Endothelial cell of umbilical vein (primary cell): ENCODE data around the gene MAGI1. TPM values are rescaled to one million over a fixed set of nuclear protein-coding genes. Genes with fewer than 3 reads are reported as not detected.

Experiments
- BruUV-seq: library from RNA; stranded (reverse); fragments of 400-500 nt; replicated peaks from 2 replicates; lab custom pipeline; 2021; lab: Mats Ljungman, UMichigan
- CTCF ChIA-PET: fragments of 300-600, 350-600 bp; sonication (Branson Sonifier 250); formaldehyde crosslinking; loops from one replicate; lab custom pipeline; 2021; ENCODE audit warnings: antibody characterized with exemption, inconsistent platforms; lab: Charles Lee
- POLR2A ChIA-PET: fragments of 300-600, 350-600 bp; sonication (Branson Sonifier 250); formaldehyde crosslinking; loops from one replicate; lab custom pipeline; 2021; ENCODE audit warnings: antibody characterized with exemption, inconsistent platforms; lab: Charles Lee
- DNase-seq: peaks from one replicate; pipeline ENCODE4 v3.0.0-alpha.2; 2011; ENCODE audit warnings: low read depth, low spot score
- FAIRE-seq: peaks from 2 replicates; lab custom pipeline; 2011; peaks lifted over from hg19 to GRCh38; lab: Jason Lieb, UNC
- H2AFZ ChIP-seq: 2 replicates; pipeline ENCODE4 v1.6.0; 2012; ENCODE audit warnings: low read depth, low read length, control low read depth, inconsistent platforms
- H3K27ac ChIP-seq: 2 replicates; pipeline ENCODE4 v1.5.1; 2011; ENCODE audit warnings: low read depth, mild to moderate bottlenecking, control low read depth, low read length, moderate library complexity; ENCODE audit not compliant: insufficient read depth
- H3K27me3 ChIP-seq, 2 experiments: 2 replicates each; pipeline versions ENCODE4 v1.6.0 to v1.6.1; 2011; ENCODE audit warnings: low read length in 2 of 2, mixed read lengths in 1 of 2; ENCODE audit not compliant: control insufficient read depth in 2 of 2, insufficient read depth in 2 of 2
- H3K36me3 ChIP-seq, 2 experiments: 2 replicates in 1 of 2; 3 replicates in 1 of 2; pipeline ENCODE4 v1.5.1; 2011; ENCODE audit warnings: low read length in 2 of 2, mild to moderate bottlenecking in 1 of 2, moderate library complexity in 1 of 2; ENCODE audit not compliant: control insufficient read depth in 2 of 2, insufficient read depth in 2 of 2; ENCODE audit errors: extremely low read depth in 1 of 2
- H3K4me1 ChIP-seq: 3 replicates; pipeline ENCODE4 v1.5.1; 2011; ENCODE audit warnings: mild to moderate bottlenecking, low read length; ENCODE audit not compliant: control insufficient read depth, insufficient read depth; ENCODE audit errors: extremely low read depth
- H3K4me2 ChIP-seq: 2 replicates; pipeline ENCODE4 v1.6.1; 2011; ENCODE audit warnings: low read length, control low read depth, mixed read lengths; ENCODE audit not compliant: insufficient read depth
- H3K4me3 ChIP-seq, 3 experiments: fragments of 200-600 bp in 1 of 3; sonication (generic), shearing (Covaris generic) in 1 of 3; replicated peaks in 1 of 3; 2 replicates each; pipeline ENCODE4 v1.5.1; 2011 to 2016; ENCODE audit warnings: control low read depth in 3 of 3, low read length in 3 of 3, mild to moderate bottlenecking in 2 of 3, inconsistent platforms in 1 of 3, low read depth in 1 of 3, moderate library complexity in 1 of 3; ENCODE audit not compliant: insufficient read depth in 1 of 3
- H3K79me2 ChIP-seq: 2 replicates; pipeline ENCODE4 v1.6.0; 2012; ENCODE audit warnings: low read length, inconsistent platforms; ENCODE audit not compliant: control insufficient read depth, insufficient read depth
- H3K9ac ChIP-seq: replicated peaks from 2 replicates; pipeline ENCODE3; 2011; ENCODE audit warnings: low read length, control low read depth; ENCODE audit not compliant: insufficient read depth; ENCODE audit errors: extremely low read depth
- H3K9me1 ChIP-seq: replicated peaks from 3 replicates; pipeline ENCODE4 v1.6.0; 2011; ENCODE audit warnings: mild to moderate bottlenecking, low read length; ENCODE audit not compliant: control insufficient read depth, insufficient read depth; ENCODE audit errors: extremely low read depth
- H3K9me3 ChIP-seq: replicated peaks from 2 replicates; pipeline ENCODE4 v1.5.1; 2012; ENCODE audit warnings: low read length, inconsistent platforms; ENCODE audit not compliant: control insufficient read depth, insufficient read depth
- H4K20me1 ChIP-seq: replicated peaks from 2 replicates; pipeline ENCODE3; 2011; ENCODE audit warnings: mild to moderate bottlenecking, low read length; ENCODE audit not compliant: control insufficient read depth, insufficient read depth; ENCODE audit errors: extremely low read depth
- CTCF ChIP-seq, 2 donors: IDR thresholded peaks; 1 replicate in 1 of 2; 2 replicates in 1 of 2; pipeline ENCODE4 v1.5.1; 2011; ENCODE audit warnings: low read length in 2 of 2, mild to moderate bottlenecking in 2 of 2, moderate library complexity in 2 of 2, control low read depth in 1 of 2, inconsistent platforms in 1 of 2, low read depth in 1 of 2; ENCODE audit not compliant: insufficient read depth in 1 of 2; ENCODE audit errors: extremely low read depth in 1 of 2
- EZH2 ChIP-seq: IDR thresholded peaks from 2 replicates; pipeline ENCODE4 v1.6.1; 2012; ENCODE audit warnings: borderline replicate concordance, low read depth, mild to moderate bottlenecking, moderate library complexity, low read length, inconsistent platforms; ENCODE audit not compliant: severe bottlenecking
- FOS ChIP-seq: IDR thresholded peaks from 2 replicates; pipeline ENCODE4 v1.6.1; 2011; ENCODE audit warnings: mild to moderate bottlenecking, low read length, moderate library complexity, borderline replicate concordance; ENCODE audit not compliant: insufficient read depth
- GATA2 ChIP-seq: IDR thresholded peaks from 2 replicates; pipeline ENCODE4 v1.7.0; 2011; ENCODE audit warnings: low read depth, mild to moderate bottlenecking, moderate library complexity, mixed read lengths, low read length; ENCODE audit not compliant: insufficient read length, insufficient read depth
- JUN ChIP-seq: IDR thresholded peaks from 2 replicates; pipeline ENCODE4 v1.6.1; 2011; ENCODE audit warnings: borderline replicate concordance, low read depth; ENCODE audit not compliant: insufficient read length, insufficient read depth
- MAX ChIP-seq: IDR thresholded peaks from 2 replicates; pipeline ENCODE4 v1.6.1; 2011; ENCODE audit not compliant: insufficient read depth, insufficient read length
- MYC ChIP-seq: IDR thresholded peaks from one replicate; pipeline ENCODE4 v1.6.1; 2011; ENCODE audit warnings: mild to moderate bottlenecking, low read depth, low read length
- POLR2A ChIP-seq: IDR thresholded peaks from 2 replicates; pipeline ENCODE4 v1.6.1; 2012; ENCODE audit warnings: low read depth, mild to moderate bottlenecking, control low read depth, low read length
- POLR2AphosphoS5 ChIP-seq: IDR thresholded peaks from 2 replicates; pipeline ENCODE4 v1.6.1; 2012; ENCODE audit warnings: low read depth, mild to moderate bottlenecking, control low read depth, low read length, moderate library complexity; ENCODE audit not compliant: insufficient read depth
- dilution Hi-C: fragments of 300-500 bp; cut with MboI; formaldehyde crosslinking; loops from one replicate; pipeline ENCODE4 v1.15.0; 2019; ENCODE audit warnings: low sequenced_read_pairs; ENCODE audit not compliant: extremely low pct_ligation_motif_present
- intact Hi-C: fragments of 100-400 bp; cut with micrococcal nuclease; formaldehyde crosslinking; loops from one replicate; pipeline ENCODE4 v1.10.0; 2022
- polyA plus RNA-seq, 4 experiments: library from polyadenylated mRNA; depleted of rRNA in 3 of 4; stranded (reverse) in 3 of 4; unstranded in 1 of 4; fragments of >200 nt; gene quantifications; 2 replicates each; pipeline versions ENCODE4 v1.2.1 to v1.2.3, GENCODE V29; 2011 to 2012; ENCODE audit warnings: missing spikeins in 1 of 4
- total RNA-seq: library from RNA; stranded (reverse); gene quantifications from 2 replicates; pipeline ENCODE4 v1.2.3, GENCODE V29; 2021

Gene MAGI1
- total and polyA plus RNA-seq, 2 donors (not counting 3 experiments of a cell fraction or from before 2014, with no cell fraction given) = 10.1 to 47.9 TPM

DNA sequence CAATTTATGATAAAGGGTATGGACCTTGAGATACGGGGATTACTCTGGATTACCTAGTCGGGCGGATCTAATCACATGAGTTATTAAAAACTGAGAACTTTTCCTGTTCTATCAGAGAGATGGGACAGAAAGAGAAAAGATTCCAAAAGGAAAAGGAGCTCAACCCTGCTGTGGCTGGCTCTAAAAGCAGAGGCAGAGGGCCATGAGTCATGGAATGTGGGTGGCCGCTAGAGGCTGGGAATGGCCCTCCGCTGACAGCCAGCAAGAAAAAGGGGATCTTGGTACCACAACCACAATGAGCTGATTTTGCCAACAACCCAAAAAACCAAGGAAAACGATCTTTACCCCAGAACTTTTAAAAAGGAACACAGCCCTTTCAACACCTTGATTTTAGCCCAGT is 210.0 kb downstream of the MAGI1 start:
- BruUV-seq = no TSS peak
- no peak for DNase-seq
- POLR2A ChIA-PET = no interaction called here
- dilution Hi-C loops (no loop called here), intact Hi-C loops (no loop called here)
- Histone ChIP-seq H3K4me2 (no peak overlapping the region), H3K4me1 (peaks cover 1% of the 10 kb centered on the region), H3K79me2 (no peaks in the 10 kb centered on the region), H4K20me1 (no peaks in the 10 kb centered on the region), H3K9me3 (no peaks in the 10 kb centered on the region), H3K9me1 (no peaks in the 10 kb centered on the region), H3K27me3 (no peaks in the 10 kb centered on the region), H3K9ac (no peak overlapping the region), H3K27ac (no peak overlapping the region), H3K4me3 (no peak overlapping the region), H2AFZ (no peak overlapping the region), H3K36me3 (no peaks in the 10 kb centered on the region)
- no peak for FAIRE-seq
- TF ChIP-seq GATA2 = no peak
- no peak for TF ChIP-seq JUN
- no peak for TF ChIP-seq MAX
- TF ChIP-seq POLR2AphosphoS5 = no peak
- TF ChIP-seq CTCF (IDR thresholded peaks at IDR 0.05; ENCODE audit: extremely low read depth in 1 of 2, insufficient read depth in 1 of 2, low read depth in 1 of 2, low read length in 2 of 2) = no peak
- no peak for TF ChIP-seq EZH2
- no peak for TF ChIP-seq MYC
- no peak for TF ChIP-seq FOS
- no peak for TF ChIP-seq POLR2A
- CTCF ChIA-PET = interaction anchor here (1.5 kb wide), 1 partner anchor 308 kb away, joined by 3 read pairs; no protein-coding TSS in a partner anchor
